ENCODE results near the gene ZDHHC14. TPM values are rescaled to one million over a fixed set of nuclear protein-coding genes. Genes with fewer than 3 reads are reported as not detected.

Gene ZDHHC14
- total RNA-seq, 4 donors from 2014 or later = 11.4 to 20.8 (median 15.6) TPM

GRCh38 chr6:157640746-157641451 lies 259.9 kb downstream of the ZDHHC14 start:
- H3K4me1 ChIP-seq = no peaks in the 10 kb centered on the region
- 89 to 91% methylated on average over 8 of the region's 8 CpGs for WGBS, 2 donors

GRCh38 chr6:157641837-157642236 lies 260.8 kb downstream of the ZDHHC14 start:
- no peak overlapping the region for H3K27ac ChIP-seq
- H3K9me3 ChIP-seq = no peaks in the 10 kb centered on the region
- no peaks in the 10 kb centered on the region for H3K27me3 ChIP-seq
- WGBS, 2 donors = 90% methylated on average over 2 of the region's 2 CpGs
- peaks cover 0 to 2% (median 0%) of the 10 kb centered on the region in 3 donors for H3K36me3 ChIP-seq
- H3K4me1 ChIP-seq = no peaks in the 10 kb centered on the region
- DNase-seq (ENCODE audit: low spot score in 2 of 2) = no peak
- H3K4me3 ChIP-seq = no peak overlapping the region
- TF ChIP-seq CTCF (IDR thresholded peaks at IDR 0.05) (no peak), POLR2A (IDR thresholded peaks at IDR 0.05) (no peak), EP300 (IDR thresholded peaks at IDR 0.05) (no peak)

More at GRCh38 chr6:157640746-157641451, 259.9 kb downstream of the ZDHHC14 start:
- DNase-seq (ENCODE audit: low spot score in 2 of 2) = no peak
- TF ChIP-seq CTCF (IDR thresholded peaks at IDR 0.05) = no peak
- TF ChIP-seq POLR2A (IDR thresholded peaks at IDR 0.05) = no peak
- Histone ChIP-seq H3K36me3 (peaks cover 0 to 2% (median 0%) of the 10 kb centered on the region in 3 donors), H3K27me3 (no peaks in the 10 kb centered on the region), H3K4me3 (no peak overlapping the region), H3K9me3 (no peaks in the 10 kb centered on the region), H3K27ac (no peak overlapping the region)

- no peaks in the 10 kb centered on the region for H3K27me3 ChIP-seq
- H3K9me3 ChIP-seq = no peaks in the 10 kb centered on the region
- H3K4me1 ChIP-seq = no peaks in the 10 kb centered on the region
- H3K4me3 ChIP-seq = no peak overlapping the region
- H3K27ac ChIP-seq = no peak overlapping the region
- peaks cover 0 to 8% (median under 1%) of the 10 kb centered on the region in 3 donors for H3K36me3 ChIP-seq
- 92 to 96% methylated on average over 3 of the region's 3 CpGs for WGBS, 2 donors
- no peak for DNase-seq (ENCODE audit: low spot score in 2 of 2)
- TF ChIP-seq EP300 (IDR thresholded peaks at IDR 0.05) (no peak), CTCF (IDR thresholded peaks at IDR 0.05) (no peak), POLR2A (IDR thresholded peaks at IDR 0.05) (no peak)
These were observed 261.7 kb downstream of the ZDHHC14 start for GRCh38 chr6:157642736-157643135.

- DNase-seq (ENCODE audit: low spot score in 2 of 2) = no peak
- 89% methylated on average over 13 of the region's 13 CpGs for WGBS, 2 donors
- Histone ChIP-seq H3K27ac (no peak overlapping the region), H3K9me3 (no peaks in the 10 kb centered on the region), H3K27me3 (no peaks in the 10 kb centered on the region), H3K4me1 (no peaks in the 10 kb centered on the region), H3K4me3 (no peak overlapping the region), H3K36me3 (peaks cover 0 to 8% (median 3%) of the 10 kb centered on the region in 3 donors)
- TF ChIP-seq CTCF (IDR thresholded peaks at IDR 0.05) (peak in 2 of 5 experiments; percentile 7 to 24), POLR2A (IDR thresholded peaks at IDR 0.05) (no peak)
These were observed 263.2 kb downstream of the ZDHHC14 start for GRCh38 chr6:157644043-157644810.
